ENCODE results near the gene IGFBPL1.

- TF ChIP-seq EZH2 (IDR thresholded peaks at IDR 0.05), result no peak
- TF ChIP-seq CTCF (IDR thresholded peaks at IDR 0.05), result no peak
Observed at GRCh38 chr9:38412751-38413150, 11.5 kb downstream of the IGFBPL1 start.

Measured in neural progenitor cell (in vitro differentiated cells).